ENCODE results near the gene GM2A.

- TF ChIP-seq CTCF (IDR thresholded peaks at IDR 0.05) (no peak), POLR2A (IDR thresholded peaks at IDR 0.05) (no peak)
Measured at GRCh38 chr5:151208481-151208914, 44.5 kb upstream of the GM2A start.

All from right lobe of liver (tissue), 4 donors.